ENCODE data around the gene NPAS2.
A peak's percentile ranks its signal among the peaks of the same experiment; 100 is the strongest.

Gene NPAS2

DNA sequence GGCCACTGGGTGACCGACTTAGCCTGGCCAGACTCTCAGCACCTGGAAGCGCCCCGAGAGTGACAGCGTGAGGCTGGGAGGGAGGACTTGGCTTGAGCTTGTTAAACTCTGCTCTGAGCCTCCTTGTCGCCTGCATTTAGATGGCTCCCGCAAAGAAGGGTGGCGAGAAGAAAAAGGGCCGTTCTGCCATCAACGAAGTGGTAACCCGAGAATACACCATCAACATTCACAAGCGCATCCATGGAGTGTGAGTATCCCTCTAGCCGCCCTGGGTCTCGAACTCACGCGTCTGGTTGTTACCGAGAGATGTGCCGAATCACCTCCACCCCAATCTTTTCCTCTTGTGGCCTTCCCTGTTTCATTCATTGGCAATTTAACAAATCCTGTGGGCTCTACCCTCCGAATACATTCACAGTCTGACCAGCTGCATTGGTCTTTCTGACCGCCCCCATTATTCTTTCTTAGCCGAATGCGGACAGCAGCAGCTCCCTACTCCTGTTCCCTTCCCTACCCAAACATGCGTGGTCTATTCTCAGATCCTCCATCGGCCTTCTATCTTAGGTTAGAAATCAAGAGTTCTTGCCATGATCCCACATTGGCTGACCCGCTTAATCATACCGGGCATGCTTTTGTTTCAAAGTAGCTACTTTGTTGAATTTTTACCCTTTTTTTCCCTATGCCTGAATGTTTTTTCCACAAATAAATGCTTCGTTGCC lies 182.8 kb downstream of the NPAS2 start:
- H3K4me1 ChIP-seq (ENCODE audit: control insufficient read depth in 1 of 2, insufficient read depth in 2 of 2, low read length in 2 of 2) = peaks cover 3 to 8% of the 10 kb centered on the region in 2 experiments
- H3K4me2 ChIP-seq (ENCODE audit: low read length) = peak overlapping the region; percentile 73
- peak in 1 of 2 donors; percentile 20 for DNase-seq
- peak overlapping the region; percentile 63 for H2BK5ac ChIP-seq (ENCODE audit: low read depth, low read length, poor library complexity)
- no peaks in the 10 kb centered on the region for H3K27me3 ChIP-seq (ENCODE audit: insufficient read depth, low read length)
- peak overlapping the region; percentile 86 for H4K91ac ChIP-seq (ENCODE audit: low read depth, low read length)
- peak overlapping the region; percentile 24 for H2BK120ac ChIP-seq (ENCODE audit: insufficient read depth, low read length, poor library complexity)
- peak overlapping the region; percentile 82 for H4K8ac ChIP-seq (ENCODE audit: low read depth, low read length)
- H3K14ac ChIP-seq (ENCODE audit: low read length) = peak overlapping the region; percentile 92
- H2AFZ ChIP-seq (ENCODE audit: insufficient read depth, low read length, poor library complexity) = peak overlapping the region; percentile 50
- no peak overlapping the region for H2BK12ac ChIP-seq (ENCODE audit: low read length)
- no peak overlapping the region for H3K23ac ChIP-seq (ENCODE audit: low read length)
- peak overlapping the region; percentile 43 for H3K18ac ChIP-seq (ENCODE audit: low read length)
- peak overlapping the region; percentile 61 for H3K27ac ChIP-seq (ENCODE audit: low read depth, low read length)
- peak overlapping the region; percentile 63 for H4K12ac ChIP-seq (ENCODE audit: low read depth, low read length)
- no CpG with 5 or more reads among the region's 26 CpGs for WGBS (ENCODE audit: extremely low coverage, insufficient coverage, insufficient read length)
- peak overlapping the region; percentile 90 for H3K4ac ChIP-seq (ENCODE audit: low read depth, low read length)
- peaks cover 11% of the 10 kb centered on the region for H3K79me1 ChIP-seq (ENCODE audit: low read length)
- peaks cover 16 to 33% of the 10 kb centered on the region in 2 experiments for H3K36me3 ChIP-seq (ENCODE audit: control insufficient read depth in 1 of 2, insufficient read depth in 2 of 2, low read length in 2 of 2)
- peak overlapping the region; percentile 92 for H3K4me3 ChIP-seq (ENCODE audit: low read depth, low read length)
- H3K9me3 ChIP-seq (ENCODE audit: insufficient read depth, low read depth, low read length) = peaks cover 3% of the 10 kb centered on the region
- H3K9ac ChIP-seq (ENCODE audit: low read length) = peak overlapping the region; percentile 96
- H2AK5ac ChIP-seq (ENCODE audit: low read length) = peak overlapping the region; percentile 86
- H3K79me2 ChIP-seq (ENCODE audit: control insufficient read depth, insufficient read depth, low read length, poor library complexity) = peaks cover 15% of the 10 kb centered on the region

DNA sequence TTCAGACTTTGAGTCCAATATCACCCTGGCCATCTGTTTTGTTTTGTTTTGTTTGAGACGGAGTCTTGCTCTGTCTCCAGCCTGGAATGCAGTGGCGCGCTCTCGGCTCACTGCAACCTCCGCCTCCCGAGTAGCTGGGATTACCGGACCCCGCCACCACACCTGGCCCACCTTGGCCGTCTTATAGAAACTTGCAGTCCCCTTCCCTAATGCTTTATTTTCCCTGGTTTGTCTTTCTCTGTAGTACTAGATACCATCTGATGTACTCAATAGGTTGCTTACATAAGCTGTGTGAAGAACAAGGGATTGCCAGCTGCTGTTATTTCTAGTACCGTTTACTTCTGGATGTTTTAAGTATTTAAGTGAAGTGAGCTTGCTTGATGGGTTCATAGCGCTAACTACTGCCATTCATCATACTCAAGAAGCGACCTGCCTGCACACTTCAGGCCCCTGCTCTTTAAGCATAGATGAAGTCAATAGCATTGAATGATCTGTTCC lies 183.4 kb downstream of the NPAS2 start:
- Histone ChIP-seq H3K4me2 (ENCODE audit: low read length) (peak overlapping the region; percentile 73), H3K4me3 (ENCODE audit: low read depth, low read length) (peak overlapping the region; percentile 65), H3K27ac (ENCODE audit: low read depth, low read length) (no peak overlapping the region), H2AK5ac (ENCODE audit: low read length) (no peak overlapping the region), H3K27me3 (ENCODE audit: insufficient read depth, low read length) (no peaks in the 10 kb centered on the region), H2AFZ (ENCODE audit: insufficient read depth, low read length, poor library complexity) (no peak overlapping the region), H4K91ac (ENCODE audit: low read depth, low read length) (no peak overlapping the region), H2BK12ac (ENCODE audit: low read length) (no peak overlapping the region), H3K14ac (ENCODE audit: low read length) (no peak overlapping the region), H3K79me1 (ENCODE audit: low read length) (peaks cover 11% of the 10 kb centered on the region), H3K9me3 (ENCODE audit: insufficient read depth, low read depth, low read length) (peaks cover 3% of the 10 kb centered on the region), H2BK120ac (ENCODE audit: insufficient read depth, low read length, poor library complexity) (no peak overlapping the region), H3K79me2 (ENCODE audit: control insufficient read depth, insufficient read depth, low read length, poor library complexity) (peaks cover 15% of the 10 kb centered on the region), H2BK5ac (ENCODE audit: low read depth, low read length, poor library complexity) (no peak overlapping the region), H3K18ac (ENCODE audit: low read length) (no peak overlapping the region), H3K4me1 (ENCODE audit: control insufficient read depth in 1 of 2, insufficient read depth in 2 of 2, low read length in 2 of 2) (peaks cover 3 to 8% of the 10 kb centered on the region in 2 experiments), H3K36me3 (ENCODE audit: control insufficient read depth in 1 of 2, insufficient read depth in 2 of 2, low read length in 2 of 2) (peaks cover 20 to 37% of the 10 kb centered on the region in 2 experiments), H4K12ac (ENCODE audit: low read depth, low read length) (no peak overlapping the region), H3K9ac (ENCODE audit: low read length) (no peak overlapping the region), H3K23ac (ENCODE audit: low read length) (no peak overlapping the region), H4K8ac (ENCODE audit: low read depth, low read length) (no peak overlapping the region), H3K4ac (ENCODE audit: low read depth, low read length) (peak overlapping the region; percentile 38)
- DNase-seq = no peak
- WGBS (ENCODE audit: extremely low coverage, insufficient coverage, insufficient read length) = no CpG with 5 or more reads among the region's 12 CpGs

GRCh38 chr2:101004620-101005325 lies 184.8 kb downstream of the NPAS2 start:
- H3K4me1 ChIP-seq (ENCODE audit: control insufficient read depth in 1 of 2, insufficient read depth in 2 of 2, low read length in 2 of 2) = peaks cover 3 to 8% of the 10 kb centered on the region in 2 experiments

GRCh38 chr2:101006065-101006715 lies 186.3 kb downstream of the NPAS2 start:
- Histone ChIP-seq H3K4me1 (ENCODE audit: control insufficient read depth in 1 of 2, insufficient read depth in 2 of 2, low read length in 2 of 2) (peaks cover 3 to 8% of the 10 kb centered on the region in 2 experiments), H3K9me3 (ENCODE audit: insufficient read depth, low read depth, low read length) (peaks cover 3% of the 10 kb centered on the region), H3K4ac (ENCODE audit: low read depth, low read length) (no peak overlapping the region), H3K79me2 (ENCODE audit: control insufficient read depth, insufficient read depth, low read length, poor library complexity) (peaks cover 15% of the 10 kb centered on the region), H3K27ac (ENCODE audit: low read depth, low read length) (no peak overlapping the region), H3K18ac (ENCODE audit: low read length) (no peak overlapping the region), H2AFZ (ENCODE audit: insufficient read depth, low read length, poor library complexity) (no peak overlapping the region), H2AK5ac (ENCODE audit: low read length) (no peak overlapping the region), H4K8ac (ENCODE audit: low read depth, low read length) (no peak overlapping the region), H2BK12ac (ENCODE audit: low read length) (no peak overlapping the region), H3K9ac (ENCODE audit: low read length) (no peak overlapping the region), H3K23ac (ENCODE audit: low read length) (no peak overlapping the region), H4K12ac (ENCODE audit: low read depth, low read length) (no peak overlapping the region), H3K36me3 (ENCODE audit: control insufficient read depth in 1 of 2, insufficient read depth in 2 of 2, low read length in 2 of 2) (peaks cover 23 to 43% of the 10 kb centered on the region in 2 experiments), H4K91ac (ENCODE audit: low read depth, low read length) (no peak overlapping the region), H3K4me3 (ENCODE audit: low read depth, low read length) (no peak overlapping the region), H3K27me3 (ENCODE audit: insufficient read depth, low read length) (no peaks in the 10 kb centered on the region), H2BK5ac (ENCODE audit: low read depth, low read length, poor library complexity) (no peak overlapping the region), H3K79me1 (ENCODE audit: low read length) (peaks cover 11% of the 10 kb centered on the region), H2BK120ac (ENCODE audit: insufficient read depth, low read length, poor library complexity) (no peak overlapping the region), H3K14ac (ENCODE audit: low read length) (no peak overlapping the region), H3K4me2 (ENCODE audit: low read length) (no peak overlapping the region)
- DNase-seq = no peak
- WGBS (ENCODE audit: extremely low coverage, insufficient coverage, insufficient read length) = no CpG with 5 or more reads among the region's 4 CpGs

More at GRCh38 chr2:101004620-101005325, 184.8 kb downstream of the NPAS2 start:
- no peak for DNase-seq
- Histone ChIP-seq H2BK12ac (ENCODE audit: low read length) (no peak overlapping the region), H3K79me1 (ENCODE audit: low read length) (peaks cover 11% of the 10 kb centered on the region), H3K14ac (ENCODE audit: low read length) (no peak overlapping the region), H2AK5ac (ENCODE audit: low read length) (no peak overlapping the region), H3K4ac (ENCODE audit: low read depth, low read length) (peak overlapping the region; percentile 51), H3K36me3 (ENCODE audit: control insufficient read depth in 1 of 2, insufficient read depth in 2 of 2, low read length in 2 of 2) (peaks cover 21 to 41% of the 10 kb centered on the region in 2 experiments), H3K4me2 (ENCODE audit: low read length) (no peak overlapping the region), H3K27ac (ENCODE audit: low read depth, low read length) (no peak overlapping the region), H2AFZ (ENCODE audit: insufficient read depth, low read length, poor library complexity) (no peak overlapping the region), H4K12ac (ENCODE audit: low read depth, low read length) (no peak overlapping the region), H2BK120ac (ENCODE audit: insufficient read depth, low read length, poor library complexity) (no peak overlapping the region), H3K23ac (ENCODE audit: low read length) (no peak overlapping the region), H4K8ac (ENCODE audit: low read depth, low read length) (no peak overlapping the region), H4K91ac (ENCODE audit: low read depth, low read length) (no peak overlapping the region), H3K79me2 (ENCODE audit: control insufficient read depth, insufficient read depth, low read length, poor library complexity) (peaks cover 15% of the 10 kb centered on the region), H3K27me3 (ENCODE audit: insufficient read depth, low read length) (no peaks in the 10 kb centered on the region), H2BK5ac (ENCODE audit: low read depth, low read length, poor library complexity) (no peak overlapping the region), H3K4me3 (ENCODE audit: low read depth, low read length) (no peak overlapping the region), H3K18ac (ENCODE audit: low read length) (peak overlapping the region; percentile 63), H3K9me3 (ENCODE audit: insufficient read depth, low read depth, low read length) (peaks cover 3% of the 10 kb centered on the region), H3K9ac (ENCODE audit: low read length) (no peak overlapping the region)
- WGBS (ENCODE audit: extremely low coverage, insufficient coverage, insufficient read length) = no CpG with 5 or more reads among the region's 12 CpGs
